GM12878 (cell line): ENCODE measurements around the gene TRABD2B. TPM values are rescaled to one million over a fixed set of nuclear protein-coding genes. Genes with fewer than 3 reads are reported as not detected.

ENCODE experiments used
- ATAC-seq: fragments of 200-7000 bp; cut with Tn5 transposase; 3 replicates; pipeline ENCODE4 v1.9.1; 2020; ENCODE audit warnings: mild to moderate bottlenecking, moderate library complexity
- BruUV-seq: library from RNA; stranded (reverse); fragments of 400-500 nt; replicated peaks from 2 replicates; lab custom pipeline; 2021; lab: Mats Ljungman, UMichigan
- CTCF ChIA-PET: fragments of 300-600 bp; sonication (Branson Sonifier 250); formaldehyde crosslinking; extraction: SDS; loops from one replicate; lab custom pipeline; 2021; ENCODE audit warnings: inconsistent platforms; lab: Yijun Ruan, JAX
- POLR2A ChIA-PET: fragments of 350-600 bp; formaldehyde crosslinking; extraction: SDS; loops from one replicate; lab custom pipeline; 2021; ENCODE audit warnings: inconsistent platforms; lab: Charles Lee
- RAD21 ChIA-PET: fragments of 300-600 bp; sonication (Branson Sonifier 250); formaldehyde crosslinking; loops from one replicate; lab custom pipeline; 2023; ENCODE audit warnings: antibody characterized with exemption; ENCODE audit not compliant: unreplicated experiment; lab: Charles Lee
- SMC1A ChIA-PET: fragments of 300-600 bp; sonication (Branson Sonifier 250); formaldehyde crosslinking; loops from one replicate; lab custom pipeline; 2023; ENCODE audit not compliant: unreplicated experiment, uncharacterized antibody; lab: Charles Lee
- DNase-seq: peaks from one replicate; pipeline ENCODE4 v3.0.0-alpha.2; 2011; ENCODE audit warnings: low read depth, low spot score
- FAIRE-seq: peaks from 3 replicates; lab custom pipeline; 2011; peaks lifted over from hg19 to GRCh38; lab: Jason Lieb, UNC
- H2AFZ ChIP-seq: 2 replicates; pipeline ENCODE4 v1.6.0; 2011; ENCODE audit warnings: low read depth, low read length, control low read depth; ENCODE audit not compliant: control insufficient read depth
- H3K27ac ChIP-seq: 2 replicates; pipeline ENCODE4 v1.5.1; 2011; ENCODE audit warnings: control low read depth; ENCODE audit not compliant: control insufficient read depth, insufficient read depth
- H3K27me3 ChIP-seq, 2 experiments: replicated peaks in 1 of 2; 2 replicates each; pipeline versions ENCODE4 v1.6.0 to v1.6.1; 2011; ENCODE audit warnings: low read length in 1 of 2; ENCODE audit not compliant: control insufficient read depth in 2 of 2, insufficient read depth in 2 of 2
- H3K36me3 ChIP-seq, 2 experiments: 2 replicates each; pipeline ENCODE4 v1.5.1; 2011; ENCODE audit warnings: low read length in 1 of 2; ENCODE audit not compliant: control insufficient read depth in 2 of 2, insufficient read depth in 2 of 2
- H3K4me1 ChIP-seq: 2 replicates; pipeline ENCODE4 v1.6.1; 2011; ENCODE audit warnings: mild to moderate bottlenecking, low read length, moderate library complexity, mixed read lengths; ENCODE audit not compliant: control insufficient read depth, insufficient read depth
- H3K4me2 ChIP-seq: 2 replicates; pipeline ENCODE4 v1.6.0; 2011; ENCODE audit warnings: control low read depth; ENCODE audit not compliant: control insufficient read depth, insufficient read depth
- H3K4me3 ChIP-seq: fragments of 200-600 bp; sonication (generic); 2 replicates; pipeline ENCODE4 v1.5.1; 2016
- H3K79me2 ChIP-seq: 2 replicates; pipeline ENCODE4 v1.6.0; 2011; ENCODE audit warnings: low read length; ENCODE audit not compliant: control insufficient read depth, insufficient read depth
- H3K9ac ChIP-seq: 2 replicates; pipeline ENCODE4 v1.8.0; 2011; ENCODE audit warnings: low read length, control low read depth, mixed read lengths; ENCODE audit not compliant: control insufficient read depth, insufficient read depth
- H3K9me3 ChIP-seq: replicated peaks from 3 replicates; pipeline ENCODE4 v1.5.1; 2011; ENCODE audit warnings: mild to moderate bottlenecking, low read length; ENCODE audit not compliant: control insufficient read depth, insufficient read depth
- H4K20me1 ChIP-seq: 2 replicates; pipeline ENCODE4 v1.6.0; 2011; ENCODE audit not compliant: control insufficient read depth, insufficient read depth
- KAT2A ChIP-seq: conservative IDR thresholded peaks from 2 replicates; pipeline ENCODE4 v1.6.1; 2011; ENCODE audit warnings: low read depth, low read length; ENCODE audit not compliant: control insufficient read depth
- KDM1A ChIP-seq: fragments of 200-600 bp; sonication (generic); IDR thresholded peaks from 2 replicates; pipeline ENCODE4 v1.6.1; 2016; ENCODE audit warnings: borderline replicate concordance
- NR2F1 ChIP-seq: fragments of 450-650 bp; conservative IDR thresholded peaks from 2 replicates; pipeline ENCODE4 v1.6.1; 2017; ENCODE audit warnings: mild to moderate bottlenecking
- SPI1 ChIP-seq: IDR thresholded peaks from 2 replicates; pipeline ENCODE4 v1.6.1; 2011; ENCODE audit warnings: low read depth, mild to moderate bottlenecking, low read length, moderate library complexity, borderline replicate concordance; ENCODE audit not compliant: insufficient read depth
- SRF ChIP-seq, 2 experiments: IDR thresholded peaks; 2 replicates each; pipeline ENCODE4 v1.6.1; 2011; ENCODE audit warnings: low read depth in 2 of 2, low read length in 2 of 2, mild to moderate bottlenecking in 1 of 2, moderate library complexity in 1 of 2
- TCF7 ChIP-seq: IDR thresholded peaks from 2 replicates; pipeline ENCODE4 v1.6.1; 2014; ENCODE audit warnings: antibody characterized with exemption, borderline replicate concordance
- ZBTB11 ChIP-seq: fragments of 450-650 bp; formaldehyde crosslinking; IDR thresholded peaks from 2 replicates; pipeline ENCODE4 v1.5.0; 2022; ENCODE audit warnings: mild to moderate bottlenecking, missing genetic modification characterization
- ZNF592 ChIP-seq: fragments of 450-650 bp; IDR thresholded peaks from 2 replicates; pipeline ENCODE4 v1.6.1; 2017; ENCODE audit warnings: mild to moderate bottlenecking, moderate library complexity
- ZNF622 ChIP-seq: fragments of 450-650 bp; IDR thresholded peaks from 2 replicates; pipeline ENCODE4 v1.6.1; 2017; ENCODE audit warnings: mild to moderate bottlenecking, inconsistent platforms
- ZNF687 ChIP-seq: fragments of 450-650 bp; IDR thresholded peaks from 2 replicates; pipeline ENCODE4 v1.6.1; 2017; ENCODE audit warnings: mild to moderate bottlenecking, moderate library complexity
- WGBS: methylation state at CpG from one replicate; pipeline ENCODE4 v1.1.6; 2016; ENCODE audit warnings: low lambda C conversion rate; ENCODE audit not compliant: insufficient replicate concordance, insufficient coverage; ENCODE audit errors: missing lambda C conversion rate; 5-methylcytosine and 5-hydroxymethylcytosine counted together
- in situ Hi-C: fragments of 300-500 bp; cut with MboI; formaldehyde crosslinking; loops from 9 replicates; pipeline ENCODE4 v1.14.3; 2018; ENCODE audit warnings: mixed read lengths
- intact Hi-C: fragments of 100-400 bp; cut with micrococcal nuclease; formaldehyde crosslinking; loops from one replicate; pipeline ENCODE4 v1.14.2; 2022; ENCODE audit not compliant: unreplicated experiment
- polyA plus RNA-seq, 11 experiments: library from polyadenylated mRNA; depleted of rRNA in 4 of 11; unstranded in 6 of 11; stranded (reverse) in 5 of 11; fragments of >200 nt; fragmentation: Nextera tagmentation in 4 of 11; fragmentation: Illumina TruSeq in 1 of 11; extraction: Ambion mirVana in 4 of 11; extraction: Trizol in 1 of 11; gene quantifications; 1 replicate in 1 of 11; 2 replicates in 10 of 11; pipeline versions ENCODE4 v1.2.1 to v1.2.3, GENCODE V29; 2011 to 2016; ENCODE audit warnings: inconsistent platforms in 2 of 11, missing spikeins in 2 of 11, low read depth in 1 of 11
- total RNA-seq, 4 experiments: library from RNA; depleted of rRNA in 3 of 4; stranded (reverse); fragments of >200 nt in 3 of 4; fragmentation: Illumina TruSeq in 1 of 4; extraction: Trizol in 1 of 4; gene quantifications; 2 replicates each; pipeline versions ENCODE4 v1.2.1 to v1.2.3, GENCODE V29; 2013 to 2021

Gene TRABD2B
- total and polyA plus RNA-seq, 10 of the 15 experiments (the other 5 are each of a cell fraction or from before 2014, with no cell fraction given): not detected

- TF ChIP-seq ZBTB11: no peak
- no peak for TF ChIP-seq SRF (IDR thresholded peaks at IDR 0.05; ENCODE audit: low read depth in 2 of 2, low read length in 2 of 2)
- no peak for TF ChIP-seq TCF7
- no peak for TF ChIP-seq SPI1
Observed at GRCh38 chr1:47819574-47819888, 177.7 kb downstream of the TRABD2B start (continued).

GRCh38 chr1:47818682-47819573 is 178.3 kb downstream of the TRABD2B start:
- 35% methylated on average over 20 of the region's 20 CpGs for WGBS
- Histone ChIP-seq H3K4me1 (no peaks in the 10 kb centered on the region), H4K20me1 (no peaks in the 10 kb centered on the region), H3K36me3 (no peaks in the 10 kb centered on the region), H3K79me2 (no peaks in the 10 kb centered on the region), H3K4me3 (no peak overlapping the region), H3K9ac (no peak overlapping the region), H3K27ac (no peak overlapping the region), H3K4me2 (no peak overlapping the region), H3K27me3 (peaks cover 0 to 8% of the 10 kb centered on the region in 2 experiments; a peak in 2 of 4 replicates), H2AFZ (no peak overlapping the region), H3K9me3 (no peaks in the 10 kb centered on the region)
- no TSS peak for BruUV-seq
- intact Hi-C loops (no loop called here), in situ Hi-C loops (no loop called here)
- RAD21 ChIA-PET: no interaction called here
- DNase-seq: no peak
- CTCF ChIA-PET: no interaction called here
- ATAC-seq: no peak
- SMC1A ChIA-PET: no interaction called here
- POLR2A ChIA-PET: no interaction called here
- no peak for FAIRE-seq
- TF ChIP-seq NR2F1 (no peak), ZNF622 (no peak), KAT2A (no peak), KDM1A (no peak), ZNF592 (no peak), ZNF687 (no peak)
